ENCODE data around the gene EAPP. TPM values are rescaled to one million over a fixed set of nuclear protein-coding genes. Genes with fewer than 3 reads are reported as not detected.
"Not testable (repeated sequence)": the region's sequence is repeated elsewhere in the genome, so short reads cannot be mapped to it uniquely, and the experiment has no call there.

EAPP gene
- total and polyA plus RNA-seq, 10 of the 15 experiments (the other 5 are each of a cell fraction or from before 2014, with no cell fraction given) = 23.5 to 94.6 (median 44.7) TPM

- no peaks in the 10 kb centered on the region for H3K9me3 ChIP-seq (replicated peaks; ENCODE audit: control insufficient read depth, insufficient read depth, low read length)
- no peak for TF ChIP-seq ZNF622 (IDR thresholded peaks at IDR 0.05)
- no peak for TF ChIP-seq E2F8 (IDR thresholded peaks at IDR 0.05; ENCODE audit: low read depth, partially characterized antibody)
- no peak for TF ChIP-seq ZZZ3 (IDR thresholded peaks at IDR 0.05; ENCODE audit: control insufficient read depth, insufficient read length, low read depth)
- no peak for TF ChIP-seq TAF1 (IDR thresholded peaks at IDR 0.05; ENCODE audit: borderline replicate concordance, low read depth, low read length)
- TF ChIP-seq IKZF2 (IDR thresholded peaks at IDR 0.05) = no peak
- no peak for TF ChIP-seq SREBF2 (IDR thresholded peaks at IDR 0.05; ENCODE audit: low read length)
- TF ChIP-seq FOXK2 (IDR thresholded peaks at IDR 0.05) = no peak
- no peak for TF ChIP-seq RAD51 (IDR thresholded peaks at IDR 0.05)
- no peak for TF ChIP-seq TARDBP (IDR thresholded peaks at IDR 0.05; ENCODE audit: borderline replicate concordance)
- no peak for TF ChIP-seq ZNF592 (IDR thresholded peaks at IDR 0.05)
- TF ChIP-seq CBFB (IDR thresholded peaks at IDR 0.05; ENCODE audit: low read depth) = no peak
- no peak for TF ChIP-seq KDM1A (IDR thresholded peaks at IDR 0.05; ENCODE audit: borderline replicate concordance)
- intact Hi-C loops (cut with micrococcal nuclease; ENCODE audit: unreplicated experiment) (no loop called here), in situ Hi-C loops (cut with MboI) (no loop called here)
- no peak for DNase-seq (ENCODE audit: low read depth, low spot score)
- POLR2A ChIA-PET = no interaction called here
- H3K4me1 ChIP-seq (ENCODE audit: control insufficient read depth, insufficient read depth, low read length) = no peaks in the 10 kb centered on the region
- no peaks in the 10 kb centered on the region for H3K27me3 ChIP-seq (replicated peaks in 1 of 2; ENCODE audit: control insufficient read depth in 2 of 2, insufficient read depth in 2 of 2, low read length in 1 of 2)
- no peaks in the 10 kb centered on the region for H3K79me2 ChIP-seq (ENCODE audit: control insufficient read depth, insufficient read depth, low read length)
- BruUV-seq (replicated peaks) = no TSS peak
- ATAC-seq = no peak
- H3K4me2 ChIP-seq (ENCODE audit: control insufficient read depth, insufficient read depth) = no peak overlapping the region
- CTCF ChIA-PET = no interaction called here
- no peak overlapping the region for H3K27ac ChIP-seq (ENCODE audit: control insufficient read depth, insufficient read depth)
- no peak overlapping the region for H2AFZ ChIP-seq (ENCODE audit: control insufficient read depth, low read depth, low read length)
- FAIRE-seq = no peak
- RAD21 ChIA-PET (ENCODE audit: unreplicated experiment) = interaction anchor here (0.7 kb wide), 1 partner anchor 215 kb away, joined by 5 read pairs; no protein-coding TSS in a partner anchor
- no peaks in the 10 kb centered on the region for H3K36me3 ChIP-seq (ENCODE audit: control insufficient read depth in 2 of 2, insufficient read depth in 2 of 2, low read length in 1 of 2)
- no peaks in the 10 kb centered on the region for H4K20me1 ChIP-seq (ENCODE audit: control insufficient read depth, insufficient read depth)
- H3K9ac ChIP-seq (ENCODE audit: control insufficient read depth, insufficient read depth, low read length) = no peak overlapping the region
- WGBS (ENCODE audit: insufficient coverage, insufficient replicate concordance, low lambda C conversion rate, missing lambda C conversion rate) = 50% methylated on average over 9 of the region's 9 CpGs
- SMC1A ChIA-PET (ENCODE audit: uncharacterized antibody, unreplicated experiment) = interaction anchor here (0.6 kb wide), 1 partner anchor 67 kb away, joined by 3 read pairs; no protein-coding TSS in a partner anchor
- no peak overlapping the region for H3K4me3 ChIP-seq
Measured at GRCh38 chr14:34507459-34507858, 32.0 kb downstream of the EAPP start.

GRCh38 chr14:34505124-34505491 is 34.4 kb downstream of the EAPP start:
- H3K4me1 ChIP-seq (ENCODE audit: control insufficient read depth, insufficient read depth, low read length); DNase-seq (ENCODE audit: low read depth, low spot score); ATAC-seq; H3K4me3 ChIP-seq; H3K27me3 ChIP-seq (replicated peaks in 1 of 2; ENCODE audit: control insufficient read depth in 2 of 2, insufficient read depth in 2 of 2, low read length in 1 of 2); POLR2A ChIA-PET; in situ Hi-C loops (cut with MboI); H3K4me2 ChIP-seq (ENCODE audit: control insufficient read depth, insufficient read depth); H3K27ac ChIP-seq (ENCODE audit: control insufficient read depth, insufficient read depth); intact Hi-C loops (cut with micrococcal nuclease; ENCODE audit: unreplicated experiment); H3K36me3 ChIP-seq (ENCODE audit: control insufficient read depth in 2 of 2, insufficient read depth in 2 of 2, low read length in 1 of 2); H3K9me3 ChIP-seq (replicated peaks; ENCODE audit: control insufficient read depth, insufficient read depth, low read length); BruUV-seq (replicated peaks); H2AFZ ChIP-seq (ENCODE audit: control insufficient read depth, low read depth, low read length); FAIRE-seq; H4K20me1 ChIP-seq (ENCODE audit: control insufficient read depth, insufficient read depth); H3K9ac ChIP-seq (ENCODE audit: control insufficient read depth, insufficient read depth, low read length); RAD21 ChIA-PET (ENCODE audit: unreplicated experiment); SMC1A ChIA-PET (ENCODE audit: uncharacterized antibody, unreplicated experiment); H3K79me2 ChIP-seq (ENCODE audit: control insufficient read depth, insufficient read depth, low read length): not testable (repeated sequence)
- CTCF ChIA-PET = interaction anchor here (1.2 to 3.7 kb wide), 2 partner anchors 174 to 182 kb away, joined by 4 to 14 read pairs; no protein-coding TSS in a partner anchor
- 59% methylated on average over 5 of the region's 5 CpGs for WGBS (ENCODE audit: insufficient coverage, insufficient replicate concordance, low lambda C conversion rate, missing lambda C conversion rate)
